MM.1S (cell line): ENCODE measurements around the gene UNC93B1.
"Not testable (repeated sequence)": the region's sequence is repeated elsewhere in the genome, so short reads cannot be mapped to it uniquely, and the experiment has no call there.

Source experiments
- EZH2 ChIP-seq: fragments of 300-600 bp; sonication (generic); optimal IDR thresholded peaks from 2 replicates; pipeline ENCODE3; 2017; ENCODE audit warnings: low read depth, mild to moderate bottlenecking, antibody characterized with exemption, low read length, mixed read lengths
- TF ChIP-seq, protein P1 (sequence below): fragments of 300-600 bp; sonication (generic); IDR thresholded peaks from 2 replicates; pipeline ENCODE4 v1.5.1; 2016; ENCODE audit warnings: antibody characterized with exemption, low read length, mixed read lengths

DNA sequence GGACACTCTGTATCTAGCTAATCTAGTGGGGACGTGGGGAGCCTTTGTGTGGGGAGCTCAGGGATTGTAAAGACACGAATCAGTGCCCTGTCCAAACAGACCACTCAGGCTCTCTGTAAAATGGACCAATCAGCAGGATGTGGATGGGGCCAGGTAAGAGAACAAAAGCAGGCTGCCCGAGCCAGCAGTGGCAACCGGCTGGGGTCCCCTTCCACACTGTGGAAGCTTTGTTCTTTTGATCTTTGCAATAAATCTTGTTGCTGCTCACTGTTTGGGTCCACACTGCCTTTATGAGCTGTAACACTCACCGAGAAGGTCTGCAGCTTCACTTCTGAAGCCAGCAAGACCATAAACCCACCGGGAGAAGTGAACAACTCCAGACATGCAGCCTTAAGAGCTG is 40.0 kb downstream of the UNC93B1 start:
- TF ChIP-seq, protein P1, sequence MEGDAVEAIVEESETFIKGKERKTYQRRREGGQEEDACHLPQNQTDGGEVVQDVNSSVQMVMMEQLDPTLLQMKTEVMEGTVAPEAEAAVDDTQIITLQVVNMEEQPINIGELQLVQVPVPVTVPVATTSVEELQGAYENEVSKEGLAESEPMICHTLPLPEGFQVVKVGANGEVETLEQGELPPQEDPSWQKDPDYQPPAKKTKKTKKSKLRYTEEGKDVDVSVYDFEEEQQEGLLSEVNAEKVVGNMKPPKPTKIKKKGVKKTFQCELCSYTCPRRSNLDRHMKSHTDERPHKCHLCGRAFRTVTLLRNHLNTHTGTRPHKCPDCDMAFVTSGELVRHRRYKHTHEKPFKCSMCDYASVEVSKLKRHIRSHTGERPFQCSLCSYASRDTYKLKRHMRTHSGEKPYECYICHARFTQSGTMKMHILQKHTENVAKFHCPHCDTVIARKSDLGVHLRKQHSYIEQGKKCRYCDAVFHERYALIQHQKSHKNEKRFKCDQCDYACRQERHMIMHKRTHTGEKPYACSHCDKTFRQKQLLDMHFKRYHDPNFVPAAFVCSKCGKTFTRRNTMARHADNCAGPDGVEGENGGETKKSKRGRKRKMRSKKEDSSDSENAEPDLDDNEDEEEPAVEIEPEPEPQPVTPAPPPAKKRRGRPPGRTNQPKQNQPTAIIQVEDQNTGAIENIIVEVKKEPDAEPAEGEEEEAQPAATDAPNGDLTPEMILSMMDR = not testable (repeated sequence)
- not testable (repeated sequence) for TF ChIP-seq EZH2
